CD8-positive, alpha-beta memory T cell (primary cell): ENCODE results near the gene TLE4. TPM values are rescaled to one million over a fixed set of nuclear protein-coding genes. Genes with fewer than 3 reads are reported as not detected.

Source experiments
- CTCF ChIA-PET: fragments of 350-600 bp; sonication (Branson Sonifier 250); formaldehyde crosslinking; loops from one replicate; lab custom pipeline; 2021; ENCODE audit warnings: antibody characterized with exemption; lab: Charles Lee
- POLR2A ChIA-PET: fragments of 350-600 bp; sonication (Branson Sonifier 250); formaldehyde crosslinking; loops from one replicate; lab custom pipeline; 2021; ENCODE audit warnings: antibody characterized with exemption; lab: Charles Lee
- DNase-seq, 5 donors: peaks; one replicate each; pipeline versions ENCODE4 v3.0.0 to v3.0.0-alpha.2; 2020 to 2022; ENCODE audit warnings: mixed read lengths in 1 of 5
- H3K27ac ChIP-seq: one replicate; pipeline ENCODE4 v1.7.0; 2013; ENCODE audit warnings: low read depth, mild to moderate bottlenecking, low read length, moderate library complexity
- H3K27me3 ChIP-seq: 2 replicates; pipeline ENCODE4 v1.7.0; 2013; ENCODE audit warnings: low read length, mild to moderate bottlenecking; ENCODE audit not compliant: insufficient read depth, poor library complexity, severe bottlenecking
- H3K36me3 ChIP-seq: 2 replicates; pipeline ENCODE4 v1.7.0; 2013; ENCODE audit warnings: mild to moderate bottlenecking, low read length, moderate library complexity; ENCODE audit not compliant: insufficient read depth
- H3K4me1 ChIP-seq: 2 replicates; pipeline ENCODE4 v1.7.0; 2013; ENCODE audit warnings: mild to moderate bottlenecking, low read length, moderate library complexity; ENCODE audit not compliant: insufficient read depth
- H3K4me3 ChIP-seq: 2 replicates; pipeline ENCODE4 v1.7.0; 2013; ENCODE audit warnings: mild to moderate bottlenecking, low read length
- H3K9me3 ChIP-seq: 2 replicates; pipeline ENCODE4 v1.7.0; 2013; ENCODE audit warnings: mild to moderate bottlenecking, low read length
- H3K27ac Mint-ChIP-seq, 8 donors: one replicate each; pipeline ENCODE4 v1.8.0; 2020 to 2021; ENCODE audit warnings: mixed read lengths in 8 of 8, mild to moderate bottlenecking in 6 of 8, inconsistent platforms in 3 of 8, moderate library complexity in 3 of 8
- H3K27me3 Mint-ChIP-seq, 2 donors: one replicate each; pipeline ENCODE4 v1.8.0; 2020 to 2021; ENCODE audit warnings: mixed read lengths in 2 of 2, mild to moderate bottlenecking in 1 of 2, moderate library complexity in 1 of 2
- H3K36me3 Mint-ChIP-seq, 3 donors: one replicate each; pipeline ENCODE4 v1.8.0; 2020 to 2021; ENCODE audit warnings: mixed read lengths in 3 of 3, inconsistent platforms in 1 of 3, mild to moderate bottlenecking in 1 of 3
- H3K4me1 Mint-ChIP-seq, 3 donors: one replicate each; pipeline ENCODE4 v1.8.0; 2020 to 2021; ENCODE audit warnings: mixed read lengths in 3 of 3, inconsistent platforms in 1 of 3, mild to moderate bottlenecking in 1 of 3
- H3K4me3 Mint-ChIP-seq, 7 donors: one replicate each; pipeline ENCODE4 v1.8.0; 2020 to 2021; ENCODE audit warnings: mixed read lengths in 7 of 7, mild to moderate bottlenecking in 6 of 7, moderate library complexity in 4 of 7, inconsistent platforms in 2 of 7
- H3K9me3 Mint-ChIP-seq, 5 donors: one replicate each; pipeline ENCODE4 v1.8.0; 2020 to 2022; ENCODE audit warnings: mixed read lengths in 5 of 5, mild to moderate bottlenecking in 3 of 5, moderate library complexity in 2 of 5, inconsistent platforms in 1 of 5
- polyA plus RNA-seq: library from polyadenylated mRNA; unstranded; fragments of 300-500 nt; fragmentation: Illumina TruSeq; gene quantifications from one replicate; pipeline ENCODE4 v1.2.3, GENCODE V29; 2021
- total RNA-seq, 2 experiments: library from RNA; stranded (reverse); gene quantifications; one replicate each; pipeline ENCODE4 v1.2.3, GENCODE V29; 2021

TLE4 gene
- 10 to 100 TPM; 28.1 to 29.2 TPM for total RNA-seq
- polyA plus RNA-seq: 41.6 TPM

- peak within 1 kb of the TSS; percentile 79 for H3K4me3 ChIP-seq
- H3K4me1 Mint-ChIP-seq: peaks cover 29 to 39% (median 37%) of the 10 kb centered on the region in 3 donors
- POLR2A ChIA-PET: interaction anchor here (0.5 to 2.2 kb wide), 20 partner anchors 8 to 312 kb away, joined by 3 to 33 read pairs (median 3); no protein-coding TSS in a partner anchor
Observed at GRCh38 chr9:79571309-79572031, at the start of gene TLE4. TSS of gene TLE4 (plus strand) at chr9:79571965. CDS start at chr9:79572791, 826 bp downstream.

DNA sequence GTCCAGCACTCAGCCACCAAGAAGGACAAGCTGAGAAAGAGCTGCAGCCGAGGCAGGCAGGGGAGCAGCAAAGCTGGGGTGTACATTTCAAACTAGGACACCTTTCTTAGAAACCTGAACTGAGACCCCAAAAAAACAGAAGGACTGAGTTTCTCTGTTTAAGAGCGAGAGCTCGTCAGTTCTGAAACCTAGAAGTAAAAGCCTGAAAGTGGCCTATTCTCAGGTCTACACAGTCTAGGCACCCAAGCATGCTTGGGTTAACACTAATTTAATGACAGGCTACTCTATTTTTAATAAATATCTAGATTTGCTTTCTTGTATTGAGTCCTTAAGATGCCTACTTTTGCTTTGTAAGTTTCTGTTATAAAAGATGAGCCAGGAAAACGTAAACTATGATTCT is 49.0 kb upstream of the TLE4 start:
- Histone ChIP-seq H3K36me3 (no peaks in the 10 kb centered on the region), H3K27ac (no peak overlapping the region), H3K9me3 (no peaks in the 10 kb centered on the region), H3K27me3 (no peaks in the 10 kb centered on the region), H3K4me3 (no peak overlapping the region), H3K4me1 (no peaks in the 10 kb centered on the region)
- ChIA-PET CTCF (no interaction called here), POLR2A (no interaction called here)
- Mint-ChIP-seq H3K4me3 (no peak overlapping the region), H3K36me3 (no peaks in the 10 kb centered on the region), H3K4me1 (no peaks in the 10 kb centered on the region), H3K27me3 (peaks cover 9 to 13% of the 10 kb centered on the region in 2 donors), H3K9me3 (peaks cover 0 to 6% (median 0%) of the 10 kb centered on the region in 5 donors), H3K27ac (no peak overlapping the region)
- no peak for DNase-seq

More at GRCh38 chr9:79571309-79572031, at the start of gene TLE4:
- Mint-ChIP-seq H3K36me3 (peaks cover 0 to 14% (median 3%) of the 10 kb centered on the region in 3 donors), H3K4me3 (peak within 1 kb of the TSS in 6 of 7 donors; percentile 74 to 97 (median 94)), H3K27me3 (peaks cover 9 to 11% of the 10 kb centered on the region in 2 donors), H3K9me3 (peaks cover 0 to 3% (median 0%) of the 10 kb centered on the region in 5 donors), H3K27ac (peak within 1 kb of the TSS in 3 of 8 donors; percentile 36 to 82 (median 75))
- CTCF ChIA-PET: interaction anchor here (0.7 to 1.6 kb wide), 11 partner anchors 9 to 309 kb away, joined by 3 to 5 read pairs (median 3); no protein-coding TSS in a partner anchor
- Histone ChIP-seq H3K27me3 (no peaks in the 10 kb centered on the region), H3K9me3 (no peaks in the 10 kb centered on the region), H3K4me1 (peaks cover 29% of the 10 kb centered on the region), H3K36me3 (no peaks in the 10 kb centered on the region), H3K27ac (peak within 1 kb of the TSS; percentile 76)
- DNase-seq: peak; percentile 98 to 100 (median 100)

GRCh38 chr9:79524266-79524665 is 47.5 kb upstream of the TLE4 start:
- POLR2A ChIA-PET: no interaction called here
- peaks cover 0 to 6% (median 0%) of the 10 kb centered on the region in 5 donors for H3K9me3 Mint-ChIP-seq

DNA sequence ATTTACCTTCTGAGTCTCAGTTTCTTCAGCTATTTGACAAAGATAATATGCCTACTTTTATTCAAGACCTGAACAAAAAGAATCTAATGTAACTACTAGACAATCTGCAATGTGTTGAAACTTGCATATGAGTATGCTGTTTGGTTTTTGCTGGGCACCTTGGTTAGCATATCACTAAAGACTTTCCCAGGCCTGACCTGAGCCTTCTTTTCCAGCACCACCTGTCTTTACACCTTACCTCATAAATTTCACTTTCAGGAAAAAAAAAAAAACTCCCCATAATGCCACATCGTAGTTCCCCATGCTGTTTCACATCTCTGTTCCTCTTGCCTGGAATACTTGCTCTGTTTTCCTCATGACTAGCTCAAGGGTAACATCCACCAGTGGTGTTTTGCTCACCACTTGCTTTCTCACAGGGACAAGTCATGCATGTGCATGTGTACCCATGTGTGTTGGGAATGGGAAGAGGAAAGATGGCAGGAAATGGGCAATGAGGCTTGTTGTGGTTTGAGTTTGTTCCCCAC is 45.6 kb upstream of the TLE4 start:
- H3K36me3 ChIP-seq: no peaks in the 10 kb centered on the region
- POLR2A ChIA-PET: no interaction called here
- Mint-ChIP-seq H3K4me1 (no peaks in the 10 kb centered on the region), H3K36me3 (no peaks in the 10 kb centered on the region), H3K27me3 (peaks cover 9 to 11% of the 10 kb centered on the region in 2 donors), H3K4me3 (no peak overlapping the region), H3K9me3 (peaks cover 0 to 6% (median 0%) of the 10 kb centered on the region in 5 donors), H3K27ac (no peak overlapping the region)
- H3K27ac ChIP-seq: no peak overlapping the region
- no peaks in the 10 kb centered on the region for H3K4me1 ChIP-seq
- no peaks in the 10 kb centered on the region for H3K9me3 ChIP-seq
- H3K4me3 ChIP-seq: no peak overlapping the region
- H3K27me3 ChIP-seq: no peaks in the 10 kb centered on the region
- CTCF ChIA-PET: no interaction called here
- no peak for DNase-seq

More at GRCh38 chr9:79524266-79524665, 47.5 kb upstream of the TLE4 start:
- no peaks in the 10 kb centered on the region for H3K36me3 Mint-ChIP-seq
- Histone ChIP-seq H3K4me3 (no peak overlapping the region), H3K36me3 (no peaks in the 10 kb centered on the region), H3K27ac (no peak overlapping the region), H3K9me3 (no peaks in the 10 kb centered on the region), H3K4me1 (no peaks in the 10 kb centered on the region), H3K27me3 (no peaks in the 10 kb centered on the region)
- peaks cover 9 to 11% of the 10 kb centered on the region in 2 donors for H3K27me3 Mint-ChIP-seq
- no peak overlapping the region for H3K4me3 Mint-ChIP-seq
- no peaks in the 10 kb centered on the region for H3K4me1 Mint-ChIP-seq
- CTCF ChIA-PET: no interaction called here
- no peak overlapping the region for H3K27ac Mint-ChIP-seq
- no peak for DNase-seq

- Mint-ChIP-seq H3K27me3 (peaks cover 3 to 27% of the 10 kb centered on the region in 2 donors), H3K27ac (no peak overlapping the region), H3K36me3 (peaks cover 0 to 10% (median 0%) of the 10 kb centered on the region in 3 donors), H3K4me1 (no peaks in the 10 kb centered on the region), H3K4me3 (no peak overlapping the region), H3K9me3 (peaks cover 0 to 4% (median 2%) of the 10 kb centered on the region in 5 donors)
- DNase-seq: no peak
- Histone ChIP-seq H3K27ac (no peak overlapping the region), H3K27me3 (no peaks in the 10 kb centered on the region), H3K36me3 (no peaks in the 10 kb centered on the region), H3K4me3 (no peak overlapping the region), H3K4me1 (no peaks in the 10 kb centered on the region), H3K9me3 (no peaks in the 10 kb centered on the region)
- CTCF ChIA-PET: no interaction called here
- POLR2A ChIA-PET: no interaction called here
Observed at GRCh38 chr9:79535534-79535933, 36.2 kb upstream of the TLE4 start.

- Mint-ChIP-seq H3K4me1 (no peaks in the 10 kb centered on the region), H3K27ac (no peak overlapping the region), H3K36me3 (peaks cover 0 to 16% (median 0%) of the 10 kb centered on the region in 3 donors), H3K9me3 (peaks cover 0 to 4% (median 3%) of the 10 kb centered on the region in 5 donors), H3K4me3 (no peak overlapping the region), H3K27me3 (peaks cover 3 to 34% of the 10 kb centered on the region in 2 donors)
- Histone ChIP-seq H3K4me1 (no peaks in the 10 kb centered on the region), H3K9me3 (no peaks in the 10 kb centered on the region), H3K36me3 (no peaks in the 10 kb centered on the region), H3K27ac (no peak overlapping the region), H3K27me3 (no peaks in the 10 kb centered on the region), H3K4me3 (no peak overlapping the region)
- ChIA-PET POLR2A (no interaction called here), CTCF (no interaction called here)
- no peak for DNase-seq
Observed at GRCh38 chr9:79537838-79538237, 33.9 kb upstream of the TLE4 start.

DNA sequence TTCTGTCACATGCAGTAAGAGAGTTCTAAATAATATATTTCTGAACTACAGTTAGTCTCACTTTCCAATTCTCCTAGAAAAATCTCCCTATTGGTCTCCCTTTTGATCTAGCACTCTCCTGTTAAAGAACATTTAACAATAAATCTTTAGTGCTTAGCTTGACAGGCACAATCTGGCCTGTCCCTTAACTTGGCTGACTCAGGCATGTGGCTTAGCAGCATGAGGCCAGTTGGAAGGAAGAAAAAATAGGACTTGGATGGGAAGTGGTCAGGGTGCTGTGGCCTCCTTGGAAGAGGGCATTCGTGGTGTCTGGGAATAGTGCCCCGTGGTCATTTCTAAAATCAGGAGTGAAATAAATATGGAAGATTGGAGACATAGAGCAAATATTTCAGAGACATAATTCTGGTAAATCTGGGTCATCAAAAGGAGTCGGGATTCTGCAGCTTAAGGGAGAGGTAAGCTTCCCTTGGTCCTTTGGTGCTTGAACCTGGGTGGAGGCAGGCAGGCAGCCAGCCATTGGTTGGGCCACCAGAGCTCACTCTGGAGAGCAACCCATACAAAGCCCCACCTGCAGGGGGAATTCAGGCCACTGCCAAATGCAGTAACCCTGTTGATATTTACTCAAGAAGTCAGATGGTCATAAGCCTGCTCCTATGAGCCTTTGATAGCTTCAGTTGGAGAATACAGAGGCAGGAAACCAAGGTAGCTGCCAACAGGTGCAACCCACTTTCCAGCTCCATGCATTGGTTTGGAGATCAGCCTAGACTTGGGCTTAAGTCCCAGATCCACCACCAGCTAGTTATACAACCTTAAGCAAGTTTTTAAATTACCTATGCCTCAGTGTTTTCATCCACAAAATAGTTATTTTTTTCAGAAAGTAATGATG is 28.8 kb upstream of the TLE4 start:
- POLR2A ChIA-PET: interaction anchor here (2.3 kb wide), 1 partner anchor 28 kb away, joined by 9 read pairs; the partner anchor contains the start of gene TLE4
- no peak for DNase-seq
- no peak overlapping the region for H3K4me3 Mint-ChIP-seq
- peaks cover 13 to 18% (median 17%) of the 10 kb centered on the region in 3 donors for H3K4me1 Mint-ChIP-seq
- peaks cover 0 to 25% (median 2%) of the 10 kb centered on the region in 3 donors for H3K36me3 Mint-ChIP-seq
- H3K36me3 ChIP-seq: no peaks in the 10 kb centered on the region
- H3K27ac Mint-ChIP-seq: peak overlapping the region in 1 of 8 donors; percentile 18
- H3K27me3 Mint-ChIP-seq: peaks cover 5 to 47% of the 10 kb centered on the region in 2 donors
- no peak overlapping the region for H3K27ac ChIP-seq
- H3K27me3 ChIP-seq: no peaks in the 10 kb centered on the region
- no peaks in the 10 kb centered on the region for H3K9me3 ChIP-seq
- CTCF ChIA-PET: interaction anchor here (1.8 kb wide), 1 partner anchor 29 kb away, joined by 4 read pairs; the partner anchor contains the start of gene TLE4
- H3K9me3 Mint-ChIP-seq: peaks cover 3 to 8% (median 5%) of the 10 kb centered on the region in 5 donors
- H3K4me3 ChIP-seq: no peak overlapping the region
- peaks cover 8% of the 10 kb centered on the region for H3K4me1 ChIP-seq
